Muscle layer of colon (tissue), 2 donors: ENCODE data around the gene CSNK1A1.
"Not testable (repeated sequence)": the region's sequence is repeated elsewhere in the genome, so short reads cannot be mapped to it uniquely, and the experiment has no call there.

ENCODE experiments used
- H3K27ac ChIP-seq: one replicate; pipeline ENCODE4 v1.7.0; 2013; ENCODE audit warnings: low read depth, mild to moderate bottlenecking, low read length, moderate library complexity
- H3K27me3 ChIP-seq, 2 donors: one replicate each; pipeline ENCODE4 v1.7.0; 2013; ENCODE audit warnings: low read length in 2 of 2, mild to moderate bottlenecking in 2 of 2; ENCODE audit not compliant: insufficient read depth in 2 of 2, control insufficient read depth in 1 of 2
- H3K36me3 ChIP-seq: one replicate; pipeline ENCODE4 v1.7.0; 2013; ENCODE audit warnings: mild to moderate bottlenecking, low read length; ENCODE audit not compliant: insufficient read depth
- H3K4me1 ChIP-seq: one replicate; pipeline ENCODE4 v1.7.0; 2013; ENCODE audit warnings: mild to moderate bottlenecking, low read length; ENCODE audit not compliant: insufficient read depth
- H3K4me3 ChIP-seq, 2 donors: one replicate each; pipeline ENCODE4 v1.7.0; 2013; ENCODE audit warnings: low read length in 2 of 2, low read depth in 1 of 2, mild to moderate bottlenecking in 1 of 2, moderate library complexity in 1 of 2
- H3K9ac ChIP-seq: one replicate; pipeline ENCODE4 v1.7.0; 2013; ENCODE audit warnings: low read length
- H3K9me3 ChIP-seq: one replicate; pipeline ENCODE4 v1.7.0; 2013; ENCODE audit warnings: mild to moderate bottlenecking, low read length
- donor health status: abdominal sarcoma.
- donor health status: Adenocarcinoma of cecum.

CSNK1A1 gene

GRCh38 chr5:149551227-149552037, at the start of gene CSNK1A1:
TSS of gene CSNK1A1 (minus strand) at chr5:149551439. CDS start at chr5:149550964, 475 bp downstream.
- H3K4me1 ChIP-seq = peaks cover 27% of the 10 kb centered on the region
- H3K9ac ChIP-seq = peak within 1 kb of the TSS; percentile 99
- H3K9me3 ChIP-seq = no peaks in the 10 kb centered on the region
- H3K27me3 ChIP-seq = no peaks in the 10 kb centered on the region
- H3K4me3 ChIP-seq = peak within 1 kb of the TSS; percentile 97 to 98
- peak within 1 kb of the TSS; percentile 99 for H3K27ac ChIP-seq
- peaks cover 13% of the 10 kb centered on the region for H3K36me3 ChIP-seq

DNA sequence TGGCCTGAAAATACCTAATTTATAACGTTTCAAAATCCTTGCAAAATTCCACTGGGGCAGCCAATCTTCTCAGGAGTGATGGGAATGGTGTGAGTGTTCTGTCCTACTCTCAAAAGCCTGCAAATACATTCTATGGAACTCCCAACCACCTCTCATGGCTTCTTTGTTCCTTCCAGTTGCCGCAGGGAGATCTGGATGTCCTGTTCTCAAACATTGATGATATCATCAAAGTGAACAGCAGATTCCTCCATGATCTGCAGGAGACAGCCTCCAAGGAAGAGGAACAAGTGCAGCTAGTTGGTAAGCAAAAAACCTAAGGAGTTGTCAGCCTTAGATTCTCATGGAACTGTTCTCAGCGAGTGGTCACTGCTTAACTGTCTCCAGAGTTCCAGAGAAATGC, 49.7 kb upstream of the CSNK1A1 start:
- Histone ChIP-seq H3K27ac (no peak overlapping the region), H3K36me3 (peaks cover 41% of the 10 kb centered on the region), H3K27me3 (no peaks in the 10 kb centered on the region), H3K9ac (no peak overlapping the region), H3K4me1 (peaks cover 5% of the 10 kb centered on the region), H3K9me3 (no peaks in the 10 kb centered on the region), H3K4me3 (no peak overlapping the region)

DNA sequence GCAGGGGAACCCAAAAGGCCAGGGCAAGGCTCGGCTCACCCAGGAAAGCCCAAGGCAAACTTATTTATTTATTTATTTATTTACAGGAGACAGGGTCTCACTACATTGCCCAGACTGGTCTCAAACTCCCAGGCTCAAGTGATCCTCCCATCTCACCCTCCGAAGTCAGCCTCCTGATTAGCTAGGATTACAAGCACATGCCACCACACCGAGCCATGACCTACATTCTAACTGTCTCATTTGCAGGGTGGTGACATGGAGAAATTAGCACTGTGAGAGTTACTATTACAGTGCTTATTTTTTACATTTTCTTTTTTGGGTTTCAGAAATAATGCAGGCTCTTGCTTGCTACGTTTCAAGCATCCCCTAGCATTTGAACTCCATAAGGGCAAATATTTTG, 48.1 kb upstream of the CSNK1A1 start:
- Histone ChIP-seq H3K4me1 (peaks cover 15% of the 10 kb centered on the region), H3K9ac (no peak overlapping the region), H3K4me3 (no peak overlapping the region), H3K9me3 (no peaks in the 10 kb centered on the region), H3K36me3 (peaks cover 34% of the 10 kb centered on the region), H3K27ac (no peak overlapping the region), H3K27me3 (no peaks in the 10 kb centered on the region)

DNA sequence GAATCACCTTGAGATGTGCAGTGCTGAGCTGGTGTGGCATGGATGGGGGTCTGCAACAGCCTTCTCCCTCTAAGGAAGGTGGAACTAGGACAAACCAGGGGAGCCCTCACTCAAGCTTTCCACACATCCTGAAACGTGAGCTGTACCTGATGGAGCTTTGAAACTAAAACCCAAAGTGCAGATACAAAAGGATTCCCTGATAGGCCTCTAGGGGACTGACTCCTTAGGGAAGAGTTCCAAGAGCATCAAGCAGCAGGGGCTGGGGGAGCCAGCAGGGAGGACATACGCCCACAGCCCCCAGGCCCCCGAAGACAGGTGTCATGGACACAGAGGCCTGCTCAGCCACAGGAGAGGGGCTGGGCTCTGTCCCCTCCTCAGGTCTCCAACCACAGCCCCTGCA, 47.7 kb upstream of the CSNK1A1 start:
- H3K27me3 ChIP-seq = no peaks in the 10 kb centered on the region
- no peak overlapping the region for H3K27ac ChIP-seq
- H3K9me3 ChIP-seq = no peaks in the 10 kb centered on the region
- no peak overlapping the region for H3K9ac ChIP-seq
- H3K36me3 ChIP-seq = peaks cover 33% of the 10 kb centered on the region
- no peak overlapping the region for H3K4me3 ChIP-seq
- peaks cover 20% of the 10 kb centered on the region for H3K4me1 ChIP-seq

DNA sequence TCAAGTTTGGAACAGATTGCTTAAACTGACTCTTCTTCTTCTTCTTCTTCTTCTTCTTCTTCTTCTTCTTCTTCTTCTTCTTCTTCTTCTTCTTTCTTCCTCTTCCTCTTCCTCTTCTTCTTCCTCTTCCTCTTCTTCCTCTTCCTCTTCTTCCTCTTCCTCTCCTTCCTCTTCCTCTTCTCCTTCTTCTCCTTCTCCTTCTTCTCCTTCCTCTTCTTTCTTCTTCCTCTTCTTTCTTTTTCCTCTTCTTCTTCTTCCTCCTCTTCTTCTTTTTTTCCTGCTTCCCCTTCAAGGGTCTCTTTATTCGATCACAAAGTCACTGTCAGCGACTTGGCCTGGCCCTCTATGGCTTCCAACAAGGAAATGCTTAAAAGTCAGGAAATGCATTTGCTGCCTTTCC, 47.0 kb upstream of the CSNK1A1 start:
- not testable (repeated sequence) for H3K4me3 ChIP-seq, H3K27me3 ChIP-seq, H3K27ac ChIP-seq, H3K9ac ChIP-seq, H3K9me3 ChIP-seq
- peaks cover 25% of the 10 kb centered on the region for H3K36me3 ChIP-seq
- H3K4me1 ChIP-seq = peaks cover 21% of the 10 kb centered on the region

GRCh38 chr5:149597618-149598017, 46.4 kb upstream of the CSNK1A1 start:
- Histone ChIP-seq H3K36me3 (peaks cover 21% of the 10 kb centered on the region), H3K27ac (no peak overlapping the region), H3K9ac (no peak overlapping the region), H3K4me3 (no peak overlapping the region), H3K4me1 (peaks cover 21% of the 10 kb centered on the region), H3K27me3 (no peaks in the 10 kb centered on the region), H3K9me3 (no peaks in the 10 kb centered on the region)

DNA sequence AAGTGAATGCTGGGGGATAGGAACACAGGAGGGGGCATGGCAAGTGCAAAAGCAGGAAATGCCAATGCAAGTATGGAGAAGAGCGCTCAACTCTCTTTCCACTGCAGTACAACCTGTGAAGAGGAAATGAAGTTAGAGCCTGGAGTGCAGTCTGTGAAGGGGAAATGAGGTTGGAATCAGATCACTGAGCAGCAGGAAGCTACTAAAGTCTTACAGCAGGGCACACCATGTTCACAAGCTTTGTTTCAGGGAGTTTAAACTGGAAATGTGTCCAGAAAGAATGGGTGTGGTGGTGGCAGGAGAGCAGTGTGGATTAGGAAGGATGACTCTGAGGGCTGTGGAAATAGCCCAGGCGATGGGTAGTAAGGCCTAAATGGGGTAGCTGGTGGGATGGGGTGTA, 45.5 kb upstream of the CSNK1A1 start:
- no peak overlapping the region for H3K9ac ChIP-seq
- no peaks in the 10 kb centered on the region for H3K27me3 ChIP-seq
- H3K4me3 ChIP-seq = no peak overlapping the region
- no peak overlapping the region for H3K27ac ChIP-seq
- H3K4me1 ChIP-seq = peaks cover 21% of the 10 kb centered on the region
- peaks cover 13% of the 10 kb centered on the region for H3K36me3 ChIP-seq
- no peaks in the 10 kb centered on the region for H3K9me3 ChIP-seq

DNA sequence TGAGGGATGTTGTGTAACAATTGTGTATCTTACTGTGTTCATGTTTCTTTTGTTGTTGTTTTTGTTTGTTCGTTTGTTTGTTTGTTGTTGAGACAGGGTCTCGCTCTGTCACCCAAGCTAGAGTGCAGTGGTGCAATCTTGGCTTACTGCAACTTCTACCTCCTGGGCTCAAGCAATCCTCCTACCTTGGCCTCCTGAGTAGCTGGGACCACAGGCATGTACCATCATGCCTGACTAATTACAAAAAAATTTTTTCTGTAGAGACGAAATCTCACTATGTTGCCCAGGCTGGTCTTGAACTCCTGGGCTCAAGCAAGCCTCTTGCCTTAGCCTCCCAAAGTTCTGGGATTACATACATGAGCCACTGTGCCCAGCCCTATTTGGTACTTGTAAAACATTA, 43.9 kb upstream of the CSNK1A1 start:
- not testable (repeated sequence) for H3K4me3 ChIP-seq, H3K27ac ChIP-seq
- H3K4me1 ChIP-seq = peaks cover 21% of the 10 kb centered on the region

DNA sequence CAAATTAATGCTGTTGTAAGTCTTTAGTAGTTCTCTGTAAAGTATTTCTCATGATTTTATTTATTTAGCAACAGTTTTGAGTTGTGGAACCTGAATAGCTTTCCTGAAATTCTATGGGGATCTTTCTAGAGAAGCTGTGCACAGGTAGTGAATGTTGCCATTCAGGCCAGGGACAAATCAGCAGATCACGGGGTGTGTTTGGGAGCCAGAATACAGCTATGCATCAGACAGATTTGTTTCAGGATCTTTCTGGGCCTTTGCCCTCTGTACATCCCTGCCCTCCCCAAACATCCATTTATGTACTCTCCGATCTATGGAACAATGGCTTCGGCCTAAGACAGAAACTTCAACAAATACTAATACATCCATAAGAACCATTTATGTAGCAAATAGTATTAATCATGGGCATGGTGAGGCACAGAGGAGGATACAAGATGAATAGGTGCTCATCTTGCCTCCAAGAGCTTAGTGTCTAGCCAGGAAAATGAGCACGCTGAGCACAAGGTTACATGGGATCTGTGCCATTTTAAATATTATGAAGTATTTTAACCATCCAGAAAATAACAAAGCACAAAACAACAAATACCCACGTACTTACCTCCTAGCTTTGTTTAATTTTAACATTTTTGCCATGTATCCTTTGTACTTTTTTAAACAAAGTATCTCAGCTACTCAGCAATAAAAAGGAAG, 43.1 kb upstream of the CSNK1A1 start:
- Histone ChIP-seq H3K4me3 (no peak overlapping the region), H3K27me3 (no peaks in the 10 kb centered on the region), H3K4me1 (peaks cover 21% of the 10 kb centered on the region), H3K27ac (no peak overlapping the region), H3K9ac (no peak overlapping the region), H3K36me3 (peaks cover 11% of the 10 kb centered on the region), H3K9me3 (no peaks in the 10 kb centered on the region)

More for the DNA sequence above, 43.9 kb upstream of the CSNK1A1 start:
- H3K9ac ChIP-seq, H3K27me3 ChIP-seq, H3K9me3 ChIP-seq, H3K36me3 ChIP-seq: not testable (repeated sequence)

DNA sequence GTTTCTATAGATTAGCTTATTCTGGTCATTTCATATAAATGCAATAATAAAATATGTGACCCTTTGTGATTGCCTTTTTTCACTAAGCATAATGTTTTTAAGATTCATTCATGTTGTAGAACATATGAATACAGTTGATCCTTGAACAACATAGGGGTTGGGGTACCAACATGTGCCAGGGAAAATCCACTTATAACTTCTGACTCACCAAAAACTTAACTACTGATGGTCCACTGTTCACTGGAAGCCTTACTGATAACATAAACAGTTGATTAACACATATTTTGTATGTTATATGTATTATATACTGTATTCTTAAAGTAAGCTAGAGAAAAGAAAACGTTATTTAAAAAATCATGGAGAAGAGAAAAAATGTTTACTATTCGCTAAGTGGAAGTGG, 42.1 kb upstream of the CSNK1A1 start:
- no peaks in the 10 kb centered on the region for H3K27me3 ChIP-seq

GRCh38 chr5:149588936-149589335, 37.7 kb upstream of the CSNK1A1 start:
- Histone ChIP-seq H3K4me3 (no peak overlapping the region), H3K9ac (no peak overlapping the region), H3K4me1 (peaks cover 29% of the 10 kb centered on the region), H3K27ac (no peak overlapping the region), H3K36me3 (peaks cover 6% of the 10 kb centered on the region), H3K27me3 (no peaks in the 10 kb centered on the region), H3K9me3 (no peaks in the 10 kb centered on the region)

More for the DNA sequence above, 42.1 kb upstream of the CSNK1A1 start:
- H3K9me3 ChIP-seq = no peaks in the 10 kb centered on the region
- H3K36me3 ChIP-seq = peaks cover 11% of the 10 kb centered on the region
- H3K4me1 ChIP-seq = peaks cover 22% of the 10 kb centered on the region
- H3K27ac ChIP-seq = no peak overlapping the region
- no peak overlapping the region for H3K9ac ChIP-seq
- H3K4me3 ChIP-seq = no peak overlapping the region
